HepG2 (cell line): ENCODE results near the gene LDHAL6B. TPM values are rescaled to one million over a fixed set of nuclear protein-coding genes. Genes with fewer than 3 reads are reported as not detected.

Source experiments
- MYPOP ChIP-seq: sonication (generic); formaldehyde crosslinking; IDR thresholded peaks from 2 replicates; pipeline ENCODE4 v1.8.1; 2023; ENCODE audit warnings: mild to moderate bottlenecking, moderate library complexity, missing genetic modification reagents
- NFATC3 ChIP-seq: sonication (generic); formaldehyde crosslinking; IDR thresholded peaks from 2 replicates; pipeline ENCODE4 v1.5.1; 2020; ENCODE audit warnings: mild to moderate bottlenecking, missing genetic modification reagents
- PHF21A ChIP-seq: sonication (generic); formaldehyde crosslinking; IDR thresholded peaks from 2 replicates; pipeline ENCODE4 v1.5.0; 2020; ENCODE audit warnings: mild to moderate bottlenecking, missing genetic modification reagents
- PRDM10 ChIP-seq: sonication (generic); formaldehyde crosslinking; IDR thresholded peaks from 2 replicates; pipeline ENCODE4 v1.4.0; 2020; ENCODE audit warnings: low read depth, missing genetic modification reagents
- SATB2 ChIP-seq: sonication (generic); formaldehyde crosslinking; IDR thresholded peaks from 2 replicates; pipeline ENCODE4 v1.5.0; 2020; ENCODE audit warnings: missing genetic modification reagents
- SOX5 ChIP-seq: IDR thresholded peaks from 2 replicates; pipeline ENCODE4 v1.6.1; 2016; ENCODE audit warnings: borderline replicate concordance
- USF2 ChIP-seq, 2 experiments: sonication (generic) in 1 of 2; formaldehyde crosslinking in 1 of 2; IDR thresholded peaks; 2 replicates each; pipeline versions ENCODE4 v1.5.1 to v1.6.1; 2011 to 2020; ENCODE audit warnings: borderline replicate concordance in 1 of 2, low read depth in 1 of 2, low read length in 1 of 2, mild to moderate bottlenecking in 1 of 2, missing genetic modification reagents in 1 of 2, moderate library complexity in 1 of 2
- WIZ ChIP-seq: sonication (generic); formaldehyde crosslinking; IDR thresholded peaks from 2 replicates; pipeline ENCODE4 v1.5.1; 2020; ENCODE audit warnings: mild to moderate bottlenecking, missing genetic modification reagents
- ZBTB39 ChIP-seq: sonication (generic); formaldehyde crosslinking; IDR thresholded peaks from 2 replicates; pipeline ENCODE4 v1.5.0; 2020; ENCODE audit warnings: missing genetic modification reagents
- ZNF33B ChIP-seq: sonication (generic); formaldehyde crosslinking; IDR thresholded peaks from 2 replicates; pipeline ENCODE4 v1.5.1; 2020; ENCODE audit warnings: mild to moderate bottlenecking, missing genetic modification reagents
- ZNF44 ChIP-seq: sonication (generic); formaldehyde crosslinking; IDR thresholded peaks from 2 replicates; pipeline ENCODE4 v1.5.1; 2020; ENCODE audit warnings: mild to moderate bottlenecking, missing genetic modification reagents
- ZNF746 ChIP-seq: sonication (generic); formaldehyde crosslinking; IDR thresholded peaks from 2 replicates; pipeline ENCODE4 v1.8.0; 2022; ENCODE audit warnings: mild to moderate bottlenecking, missing genetic modification reagents
- polyA plus RNA-seq, 8 experiments: library from polyadenylated mRNA; depleted of rRNA in 3 of 8; stranded (reverse) in 7 of 8; unstranded in 1 of 8; fragments of >200 nt; fragmentation: Illumina TruSeq in 4 of 8; extraction: Trizol in 4 of 8; gene quantifications; 2 replicates each; pipeline versions ENCODE4 v1.2.1 to v1.2.3, GENCODE V29; 2011 to 2016; ENCODE audit warnings: low read depth in 4 of 8, missing spikeins in 1 of 8, mixed read lengths in 1 of 8; ENCODE audit not compliant: insufficient read depth in 1 of 8
- total RNA-seq, 5 experiments: library from RNA; depleted of rRNA; stranded (reverse); fragments of >200 nt; fragmentation: Illumina TruSeq; extraction: Trizol; gene quantifications; 2 replicates each; pipeline ENCODE4 v1.2.3, GENCODE V29; 2016; ENCODE audit warnings: low read depth in 1 of 5

The LDHAL6B gene
- total and polyA plus RNA-seq, 2 of the 13 experiments (the other 11 are each of a cell fraction or from before 2014, with no cell fraction given): not detected

- TF ChIP-seq PRDM10: no peak
- no peak for TF ChIP-seq SOX5 (CRISPR knock-in tag)
- TF ChIP-seq PHF21A (CRISPR knock-in tag): no peak
- TF ChIP-seq ZNF44 (CRISPR knock-in tag): no peak
- TF ChIP-seq WIZ (CRISPR knock-in tag): no peak
- TF ChIP-seq ZNF33B (CRISPR knock-in tag): no peak
- no peak for TF ChIP-seq SATB2 (CRISPR knock-in tag)
- no peak for TF ChIP-seq MYPOP
- no peak for TF ChIP-seq ZBTB39 (CRISPR knock-in tag)
- no peak for TF ChIP-seq NFATC3 (CRISPR knock-in tag)
- TF ChIP-seq ZNF746 (CRISPR knock-in tag): no peak
- no peak for TF ChIP-seq USF2 (IDR thresholded peaks at IDR 0.05; ENCODE audit: low read depth, low read length)
- no peak for TF ChIP-seq USF2 (CRISPR knock-in tag; IDR thresholded peaks at IDR 0.05; ENCODE audit: borderline replicate concordance)
These were observed 12.1 kb downstream of the LDHAL6B start (continued) for GRCh38 chr15:59218710-59219109.
